Measurements from ENCODE around the gene DENND2A. TPM values are rescaled to one million over a fixed set of nuclear protein-coding genes. Genes with fewer than 3 reads are reported as not detected.

Gene DENND2A
- total RNA-seq, 1 experiment from 2014 or later, result 7.3 TPM

DNA sequence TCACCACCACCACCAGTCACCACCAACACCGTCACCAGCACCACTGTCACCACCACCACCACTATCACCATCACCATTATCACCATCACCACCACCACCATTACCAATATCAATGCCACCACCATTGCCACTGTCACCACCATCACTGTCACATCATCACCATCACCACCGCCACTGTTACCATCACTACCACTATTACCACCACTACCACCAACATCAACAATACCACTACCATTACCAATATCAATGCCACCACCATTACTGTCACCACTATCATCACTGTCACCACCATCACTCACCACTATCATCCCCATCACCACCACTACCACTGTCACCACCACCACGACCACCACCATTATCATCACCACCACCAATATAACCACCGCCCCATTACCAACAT lies 14.0 kb upstream of the DENND2A start:
- H3K23ac ChIP-seq (ENCODE audit: insufficient read length, low read depth, low read length), result no peak overlapping the region
- no peak overlapping the region for H2AFZ ChIP-seq (ENCODE audit: low read length)
- no peaks in the 10 kb centered on the region for H3K23me2 ChIP-seq (ENCODE audit: insufficient read length, low read depth, low read length, poor library complexity, severe bottlenecking)
- H3K4me2 ChIP-seq (ENCODE audit: insufficient read depth, insufficient read length, low read length), result no peak overlapping the region
- no peaks in the 10 kb centered on the region for H3K27me3 ChIP-seq (ENCODE audit: insufficient read depth, low read length)
- Mint-ChIP-seq H3K27me3 (ENCODE audit: low read depth) (peaks cover 8% of the 10 kb centered on the region), H3K9me3 (peaks cover 2 to 3% of the 10 kb centered on the region in 2 experiments; a peak in 2 of 5 replicates), H3K4me3 (no peak overlapping the region; a peak in 1 of 5 replicates), H3K4me1 (peaks cover 8 to 14% of the 10 kb centered on the region in 2 experiments; a peak in 3 of 4 replicates), H3K27ac (no peak overlapping the region), H3K36me3 (ENCODE audit: insufficient read depth in 1 of 3, low read depth in 3 of 3) (no peaks in the 10 kb centered on the region)
- no peak overlapping the region for H3K56ac ChIP-seq (ENCODE audit: insufficient read length, low read depth, low read length)
- no peak overlapping the region for H4K5ac ChIP-seq (ENCODE audit: insufficient read length, low read depth, low read length)
- no peak overlapping the region for H3K14ac ChIP-seq (ENCODE audit: insufficient read depth, low read length)
- H4K8ac ChIP-seq (replicated peaks; ENCODE audit: insufficient read length, low read depth, low read length), result no peak overlapping the region
- no peaks in the 10 kb centered on the region for H3K79me2 ChIP-seq (ENCODE audit: insufficient read depth, low read length)
- TF ChIP-seq, protein P1, sequence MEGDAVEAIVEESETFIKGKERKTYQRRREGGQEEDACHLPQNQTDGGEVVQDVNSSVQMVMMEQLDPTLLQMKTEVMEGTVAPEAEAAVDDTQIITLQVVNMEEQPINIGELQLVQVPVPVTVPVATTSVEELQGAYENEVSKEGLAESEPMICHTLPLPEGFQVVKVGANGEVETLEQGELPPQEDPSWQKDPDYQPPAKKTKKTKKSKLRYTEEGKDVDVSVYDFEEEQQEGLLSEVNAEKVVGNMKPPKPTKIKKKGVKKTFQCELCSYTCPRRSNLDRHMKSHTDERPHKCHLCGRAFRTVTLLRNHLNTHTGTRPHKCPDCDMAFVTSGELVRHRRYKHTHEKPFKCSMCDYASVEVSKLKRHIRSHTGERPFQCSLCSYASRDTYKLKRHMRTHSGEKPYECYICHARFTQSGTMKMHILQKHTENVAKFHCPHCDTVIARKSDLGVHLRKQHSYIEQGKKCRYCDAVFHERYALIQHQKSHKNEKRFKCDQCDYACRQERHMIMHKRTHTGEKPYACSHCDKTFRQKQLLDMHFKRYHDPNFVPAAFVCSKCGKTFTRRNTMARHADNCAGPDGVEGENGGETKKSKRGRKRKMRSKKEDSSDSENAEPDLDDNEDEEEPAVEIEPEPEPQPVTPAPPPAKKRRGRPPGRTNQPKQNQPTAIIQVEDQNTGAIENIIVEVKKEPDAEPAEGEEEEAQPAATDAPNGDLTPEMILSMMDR (conservative IDR thresholded peaks at IDR 0.05), result no peak
- no peaks in the 10 kb centered on the region for H3K9me3 ChIP-seq (ENCODE audit: control insufficient read depth, low read depth, low read length)
- no peak overlapping the region for H2BK5ac ChIP-seq (ENCODE audit: insufficient read length, low read length)
- no peak overlapping the region for H3K9ac ChIP-seq (ENCODE audit: extremely low read depth, insufficient read length, low read length)
- H2BK15ac ChIP-seq (ENCODE audit: low read depth, low read length), result no peak overlapping the region
- no peak overlapping the region for H4K91ac ChIP-seq (ENCODE audit: insufficient read length, low read depth, low read length)
- no peaks in the 10 kb centered on the region for H3K79me1 ChIP-seq (ENCODE audit: insufficient read depth, low read depth, low read length, poor library complexity, severe bottlenecking)
- no peak overlapping the region for H2AK5ac ChIP-seq (ENCODE audit: insufficient read length, low read length)
- no peak overlapping the region for H2BK20ac ChIP-seq (ENCODE audit: low read depth, low read length, poor library complexity, severe bottlenecking)
- H2BK120ac ChIP-seq (ENCODE audit: low read depth, low read length, poor library complexity, severe bottlenecking), result no peak overlapping the region
- no peak overlapping the region for H2BK12ac ChIP-seq (ENCODE audit: insufficient read length, low read depth, low read length)
- H3K4me1 ChIP-seq (ENCODE audit: insufficient read depth, low read length), result peaks cover 2% of the 10 kb centered on the region; the same call in 1 of the 2 replicates
- no CpG with 5 or more reads among the region's 4 CpGs for WGBS (ENCODE audit: extremely low coverage, insufficient read length, low lambda C conversion rate)
- no peak overlapping the region for H3K4ac ChIP-seq (ENCODE audit: low read depth, low read length)
- H4K20me1 ChIP-seq (ENCODE audit: control insufficient read depth, insufficient read depth, insufficient read length), result no peaks in the 10 kb centered on the region
- no peak overlapping the region for H3K18ac ChIP-seq (ENCODE audit: insufficient read length, low read depth, low read length)
- H3T11ph ChIP-seq (ENCODE audit: low read length), result no peak overlapping the region
- DNase-seq, result no peak
- no peak overlapping the region for H3K27ac ChIP-seq (ENCODE audit: insufficient read length, low read depth, low read length)
